OCI-LY7 (cell line): Measurements from ENCODE around the gene COX14. TPM values are rescaled to one million over a fixed set of nuclear protein-coding genes. Genes with fewer than 3 reads are reported as not detected.

Source experiments
- BruUV-seq: library from RNA; stranded (reverse); fragments of 400-500 nt; replicated peaks from 2 replicates; lab custom pipeline; 2021; lab: Mats Ljungman, UMichigan
- CTCF ChIA-PET: fragments of 300-600 bp; sonication (Branson Sonifier 250); formaldehyde crosslinking; loops from one replicate; lab custom pipeline; 2022; ENCODE audit warnings: antibody characterized with exemption; ENCODE audit not compliant: unreplicated experiment; lab: Charles Lee
- POLR2A ChIA-PET: fragments of 300-600 bp; sonication (Branson Sonifier 250); formaldehyde crosslinking; loops from one replicate; lab custom pipeline; 2022; ENCODE audit warnings: antibody characterized with exemption; lab: Charles Lee
- DNase-seq: peaks from one replicate; pipeline ENCODE4 v3.0.0-alpha.2; 2015; ENCODE audit warnings: low spot score
- H2AFZ ChIP-seq: fragments of 200-600 bp; sonication (generic), shearing (Covaris generic); 2 replicates; pipeline ENCODE4 v1.6.1; 2014; ENCODE audit warnings: mild to moderate bottlenecking, antibody characterized with exemption, low read length, moderate library complexity
- H3K27ac ChIP-seq: fragments of 200-600 bp; sonication (generic); 2 replicates; pipeline ENCODE4 v1.5.1; 2014; ENCODE audit warnings: mixed run types, low read depth, mild to moderate bottlenecking, moderate library complexity, low read length, inconsistent platforms; ENCODE audit not compliant: poor library complexity, severe bottlenecking
- H3K36me3 ChIP-seq: fragments of 200-600 bp; sonication (generic); 2 replicates; pipeline ENCODE4 v1.6.1; 2014; ENCODE audit warnings: mild to moderate bottlenecking, antibody characterized with exemption, low read length, moderate library complexity, mixed read lengths; ENCODE audit not compliant: insufficient read depth
- H3K4me1 ChIP-seq: fragments of 200-600 bp; sonication (generic); 2 replicates; pipeline ENCODE4 v1.5.1; 2014; ENCODE audit warnings: mild to moderate bottlenecking, low read length; ENCODE audit not compliant: insufficient read depth, poor library complexity, severe bottlenecking
- H3K4me2 ChIP-seq: fragments of 200-600 bp; sonication (generic); 2 replicates; pipeline ENCODE4 v1.6.1; 2014; ENCODE audit warnings: mild to moderate bottlenecking, low read length
- H3K4me3 ChIP-seq: fragments of 200-600 bp; sonication (generic); 2 replicates; pipeline ENCODE4 v1.5.1; 2014; ENCODE audit warnings: mild to moderate bottlenecking, low read depth, low read length; ENCODE audit not compliant: poor library complexity, severe bottlenecking
- H3K79me2 ChIP-seq: fragments of 200-600 bp; sonication (generic); 2 replicates; pipeline ENCODE4 v1.6.1; 2016; ENCODE audit warnings: low read depth, mild to moderate bottlenecking, low read length, moderate library complexity, mixed read lengths; ENCODE audit not compliant: insufficient read depth
- H3K9me2 ChIP-seq: fragments of 200-600 bp; sonication (generic); 2 replicates; pipeline ENCODE4 v1.6.1; 2016; ENCODE audit warnings: mild to moderate bottlenecking, low read length, mixed read lengths; ENCODE audit not compliant: insufficient read depth
- H3K9me3 ChIP-seq: fragments of 200-600 bp; sonication (generic); 2 replicates; pipeline ENCODE4 v1.6.1; 2014; ENCODE audit warnings: mild to moderate bottlenecking, mixed run types, low read length, mixed read lengths
- H4K20me1 ChIP-seq: fragments of 200-600 bp; sonication (generic); 2 replicates; pipeline ENCODE4 v1.6.1; 2014; ENCODE audit warnings: mild to moderate bottlenecking, antibody characterized with exemption, low read length, moderate library complexity, mixed read lengths; ENCODE audit not compliant: insufficient read depth
- EZH2phosphoT487 ChIP-seq: fragments of 200-600 bp; sonication (generic); IDR thresholded peaks from 2 replicates; pipeline ENCODE4 v1.6.1; 2018; ENCODE audit warnings: low read depth, borderline replicate concordance, mild to moderate bottlenecking, mixed run types, antibody characterized with exemption, low read length, moderate library complexity, mixed read lengths
- intact Hi-C: fragments of 100-400 bp; cut with micrococcal nuclease; formaldehyde crosslinking; loops from one replicate; pipeline ENCODE4 v1.10.0; 2022; ENCODE audit not compliant: unreplicated experiment
- total RNA-seq, 2 experiments: library from RNA; depleted of rRNA in 1 of 2; stranded (reverse); fragments of >200 nt in 1 of 2; shearing (Covaris generic) in 1 of 2; gene quantifications; 2 replicates each; pipeline ENCODE4 v1.2.3, GENCODE V29; 2014 to 2022
- TF ChIP-seq, protein P1 (sequence below): fragments of 200-600 bp; sonication (generic); conservative IDR thresholded peaks from 2 replicates; pipeline ENCODE4 v1.5.1; 2014; ENCODE audit warnings: mild to moderate bottlenecking, antibody characterized with exemption, low read length, moderate library complexity, mixed read lengths

The COX14 gene
- total RNA-seq, 2 experiments from 2014 or later: 54.3 to 57.4 TPM

DNA sequence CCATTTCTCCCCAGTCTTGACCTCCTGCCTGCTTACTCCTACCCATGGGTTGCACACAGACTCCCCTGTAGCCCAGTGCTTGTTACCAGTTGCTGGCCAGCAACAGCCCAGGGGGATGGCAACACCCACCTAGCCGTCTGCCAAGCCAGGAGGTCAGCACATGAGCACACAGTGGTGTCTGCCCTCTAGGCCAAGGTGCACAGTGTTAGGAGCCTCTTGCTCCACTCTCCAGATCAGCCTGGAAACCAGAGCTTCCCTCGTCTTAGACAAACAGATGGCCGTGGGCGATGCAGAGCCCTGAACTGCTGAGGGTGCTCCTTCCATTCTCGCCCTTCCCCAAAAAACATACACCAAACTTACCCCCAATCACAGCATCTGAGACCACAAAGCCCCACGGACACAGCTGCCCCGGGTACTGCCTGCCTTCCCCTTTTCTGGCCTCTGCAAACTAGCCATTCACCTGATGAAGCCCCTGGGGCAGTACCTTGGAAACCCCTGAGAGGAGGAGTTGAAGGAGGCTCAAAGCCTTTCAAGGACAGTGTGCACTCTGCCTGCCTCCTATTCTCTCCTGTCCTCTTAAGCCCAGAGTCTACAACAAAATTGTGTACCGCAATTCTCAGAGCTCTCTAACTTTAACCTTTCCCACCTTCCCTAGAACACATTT lies 9.3 kb upstream of the COX14 start:
- H4K20me1 ChIP-seq: no peaks in the 10 kb centered on the region
- H3K4me3 ChIP-seq: no peak overlapping the region
- no peak overlapping the region for H3K4me2 ChIP-seq
- no peak for TF ChIP-seq EZH2phosphoT487
- TF ChIP-seq, protein P1, sequence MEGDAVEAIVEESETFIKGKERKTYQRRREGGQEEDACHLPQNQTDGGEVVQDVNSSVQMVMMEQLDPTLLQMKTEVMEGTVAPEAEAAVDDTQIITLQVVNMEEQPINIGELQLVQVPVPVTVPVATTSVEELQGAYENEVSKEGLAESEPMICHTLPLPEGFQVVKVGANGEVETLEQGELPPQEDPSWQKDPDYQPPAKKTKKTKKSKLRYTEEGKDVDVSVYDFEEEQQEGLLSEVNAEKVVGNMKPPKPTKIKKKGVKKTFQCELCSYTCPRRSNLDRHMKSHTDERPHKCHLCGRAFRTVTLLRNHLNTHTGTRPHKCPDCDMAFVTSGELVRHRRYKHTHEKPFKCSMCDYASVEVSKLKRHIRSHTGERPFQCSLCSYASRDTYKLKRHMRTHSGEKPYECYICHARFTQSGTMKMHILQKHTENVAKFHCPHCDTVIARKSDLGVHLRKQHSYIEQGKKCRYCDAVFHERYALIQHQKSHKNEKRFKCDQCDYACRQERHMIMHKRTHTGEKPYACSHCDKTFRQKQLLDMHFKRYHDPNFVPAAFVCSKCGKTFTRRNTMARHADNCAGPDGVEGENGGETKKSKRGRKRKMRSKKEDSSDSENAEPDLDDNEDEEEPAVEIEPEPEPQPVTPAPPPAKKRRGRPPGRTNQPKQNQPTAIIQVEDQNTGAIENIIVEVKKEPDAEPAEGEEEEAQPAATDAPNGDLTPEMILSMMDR: no peak
- intact Hi-C loops: no loop called here
- H3K36me3 ChIP-seq: peaks cover 38% of the 10 kb centered on the region
- no peaks in the 10 kb centered on the region for H3K9me2 ChIP-seq
- H3K79me2 ChIP-seq: no peaks in the 10 kb centered on the region
- no peak overlapping the region for H2AFZ ChIP-seq
- no peaks in the 10 kb centered on the region for H3K9me3 ChIP-seq
- H3K4me1 ChIP-seq: no peaks in the 10 kb centered on the region
- no peak overlapping the region for H3K27ac ChIP-seq
- CTCF ChIA-PET: interaction anchor here (1.6 kb wide), 1 partner anchor 9 kb away, joined by 4 read pairs; the partner anchor contains the start of gene COX14
- POLR2A ChIA-PET: interaction anchor here (3.2 kb wide), 1 partner anchor 8 kb away, joined by 12 read pairs; no protein-coding TSS in a partner anchor
- no peak for DNase-seq
- BruUV-seq: no TSS peak

DNA sequence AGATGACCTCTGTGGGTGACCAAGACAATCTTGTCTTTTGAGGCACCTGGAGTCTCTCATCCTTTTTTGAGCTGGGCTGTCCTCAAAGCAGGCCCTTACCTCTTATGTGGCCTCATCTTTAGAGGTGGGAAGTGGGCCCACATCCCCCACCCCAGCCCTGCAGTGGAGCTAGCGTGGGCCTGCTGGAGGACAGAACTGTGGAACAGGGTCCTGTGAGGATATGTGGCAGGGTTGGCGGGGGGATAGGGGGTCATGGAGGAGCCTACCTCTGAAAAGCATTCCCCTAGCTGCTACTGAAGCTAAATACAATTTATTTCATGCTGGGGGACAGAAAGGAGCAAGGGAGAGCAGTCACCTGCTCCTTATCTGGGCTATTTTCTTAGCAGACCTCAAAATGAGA lies 8.7 kb upstream of the COX14 start:
- Histone ChIP-seq H3K4me1 (no peaks in the 10 kb centered on the region), H2AFZ (no peak overlapping the region), H3K9me3 (no peaks in the 10 kb centered on the region), H3K4me3 (no peak overlapping the region), H3K27ac (no peak overlapping the region), H4K20me1 (no peaks in the 10 kb centered on the region), H3K79me2 (no peaks in the 10 kb centered on the region), H3K4me2 (no peak overlapping the region), H3K9me2 (no peaks in the 10 kb centered on the region), H3K36me3 (peaks cover 33% of the 10 kb centered on the region)
- DNase-seq: no peak
- ChIA-PET POLR2A (interaction anchor here (3.2 kb wide), 1 partner anchor 7 kb away, joined by 12 read pairs; no protein-coding TSS in a partner anchor), CTCF (interaction anchor here (0.6 to 1.6 kb wide), 2 partner anchors 9 to 59 kb away, joined by 4 read pairs; partner anchors contain the start of gene COX14)
- TF ChIP-seq EZH2phosphoT487: no peak
- TF ChIP-seq, protein P1: no peak
- no TSS peak for BruUV-seq
- intact Hi-C loops: no loop called here

DNA sequence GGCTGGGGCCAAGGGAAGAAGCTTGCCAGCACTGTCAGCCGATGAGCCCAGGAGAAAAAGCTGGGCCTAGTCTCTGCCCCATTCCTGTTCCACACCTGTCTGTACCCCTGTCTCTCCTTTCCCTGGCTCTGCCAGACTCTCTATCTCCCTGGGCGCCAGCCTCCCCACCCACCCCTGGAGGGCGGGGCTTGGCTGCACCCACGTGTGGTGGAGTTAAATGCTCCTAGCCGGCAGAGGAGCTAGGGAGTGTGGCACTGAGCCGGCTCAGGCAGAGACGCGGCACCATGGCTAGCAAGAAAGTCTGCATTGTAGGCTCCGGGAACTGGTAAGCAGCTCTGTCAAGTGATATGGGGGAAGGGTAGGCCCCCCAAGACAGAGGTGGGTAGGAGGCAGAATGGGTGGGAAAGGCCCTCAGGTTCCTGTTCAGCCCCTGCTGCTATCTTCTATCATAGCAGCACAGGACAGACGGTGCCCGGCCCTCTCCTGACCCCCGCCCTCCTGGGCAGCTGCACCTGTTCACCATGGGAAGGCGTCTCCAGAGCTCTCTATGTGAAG lies 8.2 kb upstream of the COX14 start, which contains the start of gene GPD1:
GPD1 (plus strand) TSS at position 242 of the 555 bp plus-strand sequence; CDS start at position 285, 43 bp downstream.
- DNase-seq: no peak
- no peaks in the 10 kb centered on the region for H3K4me1 ChIP-seq
- H3K27ac ChIP-seq: no peak within 1 kb of the TSS
- H3K79me2 ChIP-seq: no peaks in the 10 kb centered on the region
- H3K36me3 ChIP-seq: peaks cover 28% of the 10 kb centered on the region
- no peak within 1 kb of the TSS for H3K4me3 ChIP-seq
- CTCF ChIA-PET: interaction anchor here (0.6 to 1.6 kb wide), 2 partner anchors 8 to 60 kb away, joined by 4 read pairs; partner anchors contain the start of gene COX14
- POLR2A ChIA-PET: no interaction called here
- intact Hi-C loops: no loop called here
- H3K9me2 ChIP-seq: no peaks in the 10 kb centered on the region
- TF ChIP-seq, protein P1: no peak
- TF ChIP-seq EZH2phosphoT487: no peak
- H4K20me1 ChIP-seq: no peaks in the 10 kb centered on the region
- no peaks in the 10 kb centered on the region for H3K9me3 ChIP-seq
- H3K4me2 ChIP-seq: no peak within 1 kb of the TSS
- no peak within 1 kb of the TSS for H2AFZ ChIP-seq
- no TSS peak for BruUV-seq
